ENCODE results near the gene RHBDF2.

DNA sequence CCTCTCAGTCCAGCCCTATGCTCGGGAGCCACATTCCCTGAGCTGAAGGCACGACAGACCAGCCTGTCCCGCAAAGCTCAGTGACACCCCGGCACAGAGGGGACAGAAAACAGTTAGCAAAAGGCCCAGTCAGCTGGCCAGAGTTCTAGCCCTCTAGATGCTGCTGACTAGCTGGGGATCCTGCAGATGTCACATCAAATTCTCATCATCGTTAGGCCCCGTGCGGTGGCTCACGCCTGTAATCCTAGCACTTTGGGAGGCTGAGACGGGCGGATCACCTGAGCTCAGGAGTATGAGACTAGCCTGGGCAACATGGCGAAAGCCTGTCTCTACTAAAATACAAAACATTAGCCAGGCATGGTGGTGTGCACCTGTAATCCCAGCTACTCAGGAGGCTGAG is 65.5 kb downstream of the RHBDF2 start:
- no peak for TF ChIP-seq CTCF (IDR thresholded peaks at IDR 0.05)
- TF ChIP-seq POLR2A (IDR thresholded peaks at IDR 0.05), result no peak
